Subcutaneous adipose tissue (tissue), 4 donors: Measurements from ENCODE around the gene APOE. TPM values are rescaled to one million over a fixed set of nuclear protein-coding genes. Genes with fewer than 3 reads are reported as not detected.

Experiments used
- total RNA-seq, 4 donors: library from RNA; depleted of rRNA; stranded (reverse); fragments of >200 nt; gene quantifications; one replicate each; pipeline ENCODE4 v1.1.0, GENCODE V29; 2016
- TF ChIP-seq, protein P1 (sequence below): fragments of 450-650 bp; IDR thresholded peaks from one replicate; pipeline ENCODE4 v1.5.1; 2016; ENCODE audit warnings: low read depth, mild to moderate bottlenecking, control low read depth, antibody characterized with exemption, moderate library complexity

APOE gene
- total RNA-seq, 4 donors from 2014 or later, result 212 to 2,618 (median 1,765) TPM

GRCh38 chr19:44869733-44870470 is 35.7 kb upstream of the APOE start:
- TF ChIP-seq, protein P1, sequence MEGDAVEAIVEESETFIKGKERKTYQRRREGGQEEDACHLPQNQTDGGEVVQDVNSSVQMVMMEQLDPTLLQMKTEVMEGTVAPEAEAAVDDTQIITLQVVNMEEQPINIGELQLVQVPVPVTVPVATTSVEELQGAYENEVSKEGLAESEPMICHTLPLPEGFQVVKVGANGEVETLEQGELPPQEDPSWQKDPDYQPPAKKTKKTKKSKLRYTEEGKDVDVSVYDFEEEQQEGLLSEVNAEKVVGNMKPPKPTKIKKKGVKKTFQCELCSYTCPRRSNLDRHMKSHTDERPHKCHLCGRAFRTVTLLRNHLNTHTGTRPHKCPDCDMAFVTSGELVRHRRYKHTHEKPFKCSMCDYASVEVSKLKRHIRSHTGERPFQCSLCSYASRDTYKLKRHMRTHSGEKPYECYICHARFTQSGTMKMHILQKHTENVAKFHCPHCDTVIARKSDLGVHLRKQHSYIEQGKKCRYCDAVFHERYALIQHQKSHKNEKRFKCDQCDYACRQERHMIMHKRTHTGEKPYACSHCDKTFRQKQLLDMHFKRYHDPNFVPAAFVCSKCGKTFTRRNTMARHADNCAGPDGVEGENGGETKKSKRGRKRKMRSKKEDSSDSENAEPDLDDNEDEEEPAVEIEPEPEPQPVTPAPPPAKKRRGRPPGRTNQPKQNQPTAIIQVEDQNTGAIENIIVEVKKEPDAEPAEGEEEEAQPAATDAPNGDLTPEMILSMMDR, result no peak

GRCh38 chr19:44871809-44872208 is 33.8 kb upstream of the APOE start:
- TF ChIP-seq, protein P1, result no peak

- TF ChIP-seq, protein P1, result no peak
Measured at GRCh38 chr19:44872661-44873060, 32.9 kb upstream of the APOE start.

GRCh38 chr19:44874317-44874716 is 31.3 kb upstream of the APOE start:
- TF ChIP-seq, protein P1, result no peak

DNA sequence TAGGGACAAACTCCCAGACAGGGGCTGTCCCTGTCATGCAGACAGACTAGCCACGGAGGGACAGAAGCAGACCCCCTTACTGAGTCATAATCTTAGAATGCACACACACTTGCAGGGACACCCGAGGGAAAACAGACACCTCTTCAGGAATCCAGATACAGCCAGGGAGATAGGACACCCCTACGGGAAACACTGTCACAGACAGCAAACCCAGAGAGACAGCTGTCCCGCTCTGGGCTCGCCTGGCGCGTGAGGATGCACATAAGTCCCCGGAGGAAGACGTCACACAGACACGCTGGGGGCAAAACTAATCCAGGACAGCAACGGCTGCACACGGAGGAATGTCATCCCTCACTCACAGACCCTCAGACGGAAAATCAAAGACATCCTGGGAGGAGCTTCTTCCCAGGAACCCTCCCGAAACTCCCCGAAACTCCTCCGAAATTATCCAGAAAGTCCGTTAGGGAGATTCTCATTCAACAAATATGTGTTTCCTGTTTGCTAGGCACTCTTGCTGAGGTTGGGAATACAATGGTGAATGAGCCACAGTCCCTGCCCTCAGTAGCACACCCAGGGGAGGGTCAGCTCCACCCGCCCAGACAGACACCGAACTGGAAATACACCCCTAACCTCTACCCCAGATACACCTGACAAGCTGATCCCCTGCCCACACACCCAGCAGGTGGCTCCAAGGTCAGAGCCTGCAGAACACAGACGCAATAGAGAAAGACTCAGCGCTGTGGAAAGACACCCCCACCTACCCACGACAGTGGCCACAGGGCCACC is 29.7 kb upstream of the APOE start:
- TF ChIP-seq, protein P1, result no peak

DNA sequence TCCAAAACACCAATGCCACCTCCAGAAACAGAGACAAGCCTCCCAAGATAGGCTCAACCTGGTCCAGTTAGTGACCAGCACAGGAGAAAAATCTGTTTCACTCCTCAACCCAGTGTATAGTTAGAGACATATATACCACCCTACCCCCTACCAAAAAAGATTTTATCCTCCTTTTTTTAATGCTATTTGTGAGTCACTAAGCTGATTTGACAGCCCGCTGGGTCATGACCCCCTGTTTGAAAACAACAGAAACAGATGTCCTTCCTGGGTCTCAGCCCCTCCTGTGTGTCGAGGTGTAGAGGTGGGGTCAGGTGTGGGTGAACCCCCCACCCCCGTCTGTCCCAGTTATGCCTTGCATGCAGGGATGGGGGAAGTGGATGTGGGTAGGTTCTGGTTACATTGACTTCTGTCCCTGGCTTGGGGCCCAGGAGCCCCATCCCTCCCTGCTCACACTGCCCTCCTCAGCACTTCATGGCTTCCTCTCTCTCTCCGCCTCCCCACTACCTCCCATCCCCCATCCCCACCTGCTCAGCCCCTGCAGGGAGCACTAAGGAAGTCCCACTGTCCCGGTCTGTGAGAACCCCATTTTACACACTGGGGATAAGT is 28.6 kb upstream of the APOE start:
- TF ChIP-seq, protein P1, result no peak
